HPDE6-E6E7 (cell line): ENCODE data around the gene MT1B.
A peak's percentile ranks its signal among the peaks of the same experiment; 100 is the strongest.
"Not testable (repeated sequence)": the region's sequence is repeated elsewhere in the genome, so short reads cannot be mapped to it uniquely, and the experiment has no call there.

Experiments
- DNase-seq: peaks from one replicate; pipeline ENCODE4 v3.0.0; 2011; ENCODE audit warnings: missing footprints; ENCODE audit errors: extremely low spot score

Gene MT1B

DNA sequence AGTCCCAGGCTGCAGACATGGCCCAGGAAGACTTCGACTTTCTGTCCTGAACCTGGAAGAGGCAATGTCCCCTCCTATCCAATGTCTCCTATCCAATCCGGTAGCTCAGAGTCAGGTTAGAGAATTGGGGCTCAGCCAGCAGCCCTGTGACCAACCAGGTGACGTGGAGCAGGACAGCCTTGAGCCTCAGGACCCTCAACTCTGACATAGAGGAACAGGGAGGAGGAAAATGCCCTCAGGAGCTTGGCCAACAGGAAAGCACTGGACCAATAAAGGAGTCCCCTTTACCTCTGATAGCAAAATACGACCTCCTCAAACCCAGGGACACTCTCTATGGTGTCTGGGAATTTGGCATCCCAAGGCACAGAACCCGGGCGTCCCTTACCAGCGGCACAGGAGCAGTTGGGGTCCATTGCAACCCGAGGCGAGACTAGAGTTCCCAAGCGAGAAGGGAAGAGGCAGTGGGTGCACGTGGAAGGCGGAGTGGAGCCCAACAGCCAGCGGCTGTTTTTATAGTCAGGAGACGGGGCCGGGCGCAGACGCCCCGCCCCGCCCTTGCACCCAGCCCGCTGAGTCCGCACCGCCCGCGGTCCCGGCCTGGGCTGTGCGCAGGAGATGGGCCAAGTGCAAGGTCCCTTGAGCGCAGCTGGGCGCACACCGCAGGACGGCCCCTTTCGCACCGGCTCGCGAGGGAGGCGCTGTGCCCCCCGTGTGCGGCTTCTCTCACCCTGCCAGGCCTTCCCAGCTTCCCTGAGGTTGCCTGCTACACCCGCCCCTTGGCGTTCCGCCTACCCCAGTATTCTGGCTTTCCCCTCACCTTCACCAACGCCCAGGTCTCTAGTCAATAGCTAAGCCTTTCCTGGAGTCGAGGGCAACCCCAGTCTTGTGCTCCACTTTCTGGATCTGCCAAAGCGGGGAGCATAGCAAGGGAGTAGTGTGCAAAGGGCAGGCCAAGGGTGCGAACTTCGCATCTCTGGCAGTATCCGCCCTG is 16.2 kb downstream of the MT1B start, which contains the start of gene MT1G:
TSS of gene MT1G (minus strand) at position 485 of the 991 bp plus-strand sequence. CDS start at position 413, 72 bp downstream.
- no peak for DNase-seq

GRCh38 chr16:56669005-56669839 is 17.5 kb downstream of the MT1B start, which contains the start of gene MT1H:
Gene MT1H (plus strand): TSS chr16:56669814. CDS start chr16:56669885, 71 bp downstream.
- no peak for DNase-seq

DNA sequence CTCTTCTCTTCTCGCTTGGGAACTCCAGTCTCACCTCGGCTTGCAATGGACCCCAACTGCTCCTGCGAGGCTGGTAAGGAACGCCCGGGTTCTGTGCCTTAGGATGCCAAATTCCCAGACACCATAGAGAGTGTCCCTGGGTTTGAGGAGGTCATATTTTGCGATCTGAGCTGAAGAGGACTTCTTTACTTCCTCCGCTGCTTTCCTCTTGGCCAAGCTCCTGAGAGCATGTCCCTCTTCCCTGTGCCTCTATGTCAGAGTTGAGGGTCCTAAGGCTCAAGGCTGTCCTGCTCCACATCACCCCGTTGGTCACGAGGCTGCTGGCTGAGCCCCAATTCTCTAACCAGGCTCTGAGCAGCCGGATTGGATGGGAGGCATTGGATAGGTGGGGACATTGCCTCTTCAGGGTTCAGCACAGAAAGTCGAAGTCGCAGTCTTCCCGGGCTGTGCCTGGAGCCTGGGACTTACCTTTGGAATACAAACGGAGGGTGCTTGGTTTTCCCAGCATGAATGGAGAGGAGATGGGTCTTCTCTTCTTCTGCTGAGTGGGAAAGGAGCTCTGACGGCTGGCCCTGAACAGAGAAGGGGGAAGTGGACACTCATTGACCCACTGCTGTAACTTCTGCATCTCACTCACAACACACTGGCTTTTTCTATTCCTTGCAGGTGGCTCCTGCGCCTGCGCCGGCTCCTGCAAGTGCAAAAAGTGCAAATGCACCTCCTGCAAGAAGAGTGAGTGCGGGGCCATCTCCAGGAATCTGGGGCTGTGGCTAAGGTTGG is 18.3 kb downstream of the MT1B start:
- no peak for DNase-seq

- DNase-seq, result no peak
Observed at GRCh38 chr16:56670620-56670934, 18.9 kb downstream of the MT1B start.

DNA sequence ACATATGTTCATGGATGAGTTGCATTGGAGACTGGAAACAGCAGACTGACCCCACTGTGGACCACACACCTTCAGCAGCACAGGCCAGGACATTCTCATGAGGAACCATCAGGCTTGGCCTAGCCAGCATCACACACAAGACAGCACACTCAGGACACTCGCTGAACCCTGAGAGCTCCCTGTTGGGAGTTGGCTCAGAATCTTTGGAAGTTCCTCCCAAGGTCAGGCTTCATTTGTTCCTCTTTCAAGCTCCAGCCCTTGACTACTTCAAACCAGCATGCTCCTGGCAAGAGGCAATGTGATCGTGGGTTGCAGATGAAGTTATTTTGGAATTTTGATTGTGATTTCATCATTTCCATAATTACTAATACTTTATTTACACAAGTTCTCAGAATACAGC is 20.0 kb downstream of the MT1B start:
- DNase-seq, result not testable (repeated sequence)

GRCh38 chr16:56672171-56672570 is 20.5 kb downstream of the MT1B start:
- not testable (repeated sequence) for DNase-seq

GRCh38 chr16:56672761-56673536 is 21.3 kb downstream of the MT1B start:
- DNase-seq, result no peak

GRCh38 chr16:56673921-56674320 is 22.2 kb downstream of the MT1B start:
- no peak for DNase-seq

DNA sequence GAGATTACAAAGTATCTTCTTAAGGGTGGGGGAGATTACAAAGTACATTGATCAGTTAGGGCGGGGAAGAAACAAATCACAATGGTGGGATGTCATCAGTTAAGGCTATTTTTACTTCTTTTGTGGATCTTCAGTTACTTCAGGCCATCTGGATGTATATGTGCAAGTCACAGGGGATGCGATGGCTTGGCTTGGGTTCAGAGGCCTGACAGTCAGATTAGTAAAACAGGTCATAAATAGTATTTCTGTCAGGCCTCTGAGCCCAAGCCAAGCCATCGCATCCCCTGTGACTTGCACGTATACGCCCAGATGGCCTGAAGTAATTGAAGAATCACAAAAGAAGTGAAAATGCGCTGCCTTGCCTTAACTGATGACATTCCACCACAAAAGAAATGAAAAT is 22.9 kb downstream of the MT1B start:
- DNase-seq, result not testable (repeated sequence)

- no peak for DNase-seq
Observed at GRCh38 chr16:56675685-56676210, 24.1 kb downstream of the MT1B start.

DNA sequence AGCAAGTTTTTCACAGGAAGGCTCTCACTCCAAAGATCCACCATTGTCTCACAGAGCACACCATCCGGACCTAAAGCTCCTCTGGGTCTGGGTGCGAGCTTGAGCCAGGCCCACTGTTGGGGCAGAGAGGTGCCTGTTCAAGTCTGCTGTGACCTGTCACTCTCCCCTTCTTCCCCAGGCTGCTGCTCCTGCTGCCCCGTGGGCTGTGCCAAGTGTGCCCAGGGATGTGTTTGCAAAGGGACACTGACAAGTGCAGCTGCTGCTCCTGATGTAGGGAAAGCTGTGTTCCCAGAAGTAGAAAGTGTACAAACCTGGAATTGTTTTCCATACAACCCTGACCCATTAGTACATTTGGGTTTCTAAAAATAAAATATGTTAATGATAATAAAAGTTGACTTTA is 25.8 kb downstream of the MT1B start:
- DNase-seq, result no peak

- no peak for DNase-seq
Observed at GRCh38 chr16:56679078-56679730, 27.5 kb downstream of the MT1B start.

DNA sequence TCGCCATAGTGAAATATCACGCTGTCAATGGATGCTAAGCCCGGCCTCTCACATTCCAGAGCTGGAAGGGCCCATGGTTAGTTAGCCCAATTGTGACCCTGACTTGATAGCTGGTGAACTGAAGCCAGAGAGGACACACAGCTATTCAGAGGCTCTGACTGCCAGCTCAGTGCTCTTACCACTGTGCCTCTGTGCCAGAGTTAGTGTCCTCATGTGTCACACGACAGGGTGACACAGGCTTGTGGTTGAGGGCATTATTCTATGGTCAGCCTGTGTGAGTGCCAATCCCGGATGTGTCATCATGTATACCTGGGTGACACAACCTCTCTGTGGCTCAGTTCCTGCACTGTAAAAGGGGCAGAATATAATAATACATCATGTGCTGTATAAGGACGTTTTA is 28.1 kb downstream of the MT1B start:
- DNase-seq, result no peak

DNA sequence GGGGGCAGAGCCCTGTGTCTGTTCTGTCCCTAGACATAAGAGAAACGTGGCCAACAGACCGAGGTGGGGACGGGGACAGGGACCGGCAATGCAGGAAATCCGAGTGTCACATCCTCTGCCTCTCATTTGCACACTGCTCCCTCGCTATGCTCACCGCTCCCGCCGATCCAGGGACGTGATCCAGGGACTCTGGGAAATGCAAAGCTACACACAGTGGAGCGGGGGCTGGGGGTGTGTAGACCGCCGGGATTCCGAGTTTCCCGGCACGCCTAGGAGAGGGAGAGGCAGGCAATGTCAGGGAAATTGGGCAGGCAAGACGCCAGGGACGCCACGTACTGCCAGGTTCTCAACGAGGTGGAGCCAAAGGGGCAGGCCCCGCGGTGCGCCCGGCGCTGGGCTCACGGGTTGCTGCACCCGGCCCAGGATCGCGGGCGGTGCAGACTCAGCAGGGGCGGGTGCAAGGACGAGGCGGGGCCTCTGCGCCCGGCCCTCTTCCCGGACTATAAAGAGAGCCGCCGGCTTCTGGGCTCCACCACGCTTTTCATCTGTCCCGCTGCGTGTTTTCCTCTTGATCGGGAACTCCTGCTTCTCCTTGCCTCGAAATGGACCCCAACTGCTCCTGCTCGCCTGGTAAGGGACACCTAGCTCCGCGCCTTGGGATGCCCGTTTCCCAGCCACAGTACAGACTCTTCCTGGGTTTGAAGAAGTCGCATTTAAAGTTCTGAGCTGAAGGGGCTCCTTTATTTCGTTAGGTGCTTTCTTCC is 30.4 kb downstream of the MT1B start, which contains the start of gene MT1X:
TSS of gene MT1X (plus strand) at position 532 of the 764 bp plus-strand sequence. CDS start at position 603, 71 bp downstream.
- DNase-seq, result peak; percentile 93

DNA sequence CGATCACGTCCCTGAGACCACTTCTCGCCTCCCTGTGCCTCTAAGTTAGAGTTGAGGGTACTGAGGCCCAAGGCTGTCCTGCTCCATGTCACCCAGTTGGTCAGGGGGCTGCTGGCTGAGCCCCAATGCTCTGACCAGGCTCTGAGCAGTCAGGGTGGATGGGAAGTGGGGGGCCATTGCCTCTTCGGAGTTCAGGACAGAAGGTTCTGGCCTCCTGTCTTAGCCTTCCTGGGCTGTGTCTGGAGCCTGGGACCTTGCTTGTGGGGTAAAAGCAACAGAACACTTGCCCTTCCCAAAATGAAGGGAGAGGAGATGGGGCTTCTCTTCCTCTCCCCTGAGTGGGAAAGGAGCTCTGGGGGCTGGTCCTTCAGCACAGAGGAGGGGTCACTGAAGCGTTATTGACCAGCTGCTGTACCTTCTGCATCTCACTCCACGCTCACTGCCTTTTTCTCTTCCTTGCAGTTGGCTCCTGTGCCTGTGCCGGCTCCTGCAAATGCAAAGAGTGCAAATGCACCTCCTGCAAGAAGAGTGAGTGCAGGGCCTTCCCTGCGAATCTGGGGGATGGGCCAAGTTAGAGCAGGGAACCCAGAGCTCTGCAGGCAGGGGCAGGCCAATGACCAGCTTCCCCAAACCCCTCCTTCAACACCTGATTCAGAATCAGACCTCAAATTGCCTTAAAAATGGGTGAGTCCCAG is 31.2 kb downstream of the MT1B start:
- no peak for DNase-seq

DNA sequence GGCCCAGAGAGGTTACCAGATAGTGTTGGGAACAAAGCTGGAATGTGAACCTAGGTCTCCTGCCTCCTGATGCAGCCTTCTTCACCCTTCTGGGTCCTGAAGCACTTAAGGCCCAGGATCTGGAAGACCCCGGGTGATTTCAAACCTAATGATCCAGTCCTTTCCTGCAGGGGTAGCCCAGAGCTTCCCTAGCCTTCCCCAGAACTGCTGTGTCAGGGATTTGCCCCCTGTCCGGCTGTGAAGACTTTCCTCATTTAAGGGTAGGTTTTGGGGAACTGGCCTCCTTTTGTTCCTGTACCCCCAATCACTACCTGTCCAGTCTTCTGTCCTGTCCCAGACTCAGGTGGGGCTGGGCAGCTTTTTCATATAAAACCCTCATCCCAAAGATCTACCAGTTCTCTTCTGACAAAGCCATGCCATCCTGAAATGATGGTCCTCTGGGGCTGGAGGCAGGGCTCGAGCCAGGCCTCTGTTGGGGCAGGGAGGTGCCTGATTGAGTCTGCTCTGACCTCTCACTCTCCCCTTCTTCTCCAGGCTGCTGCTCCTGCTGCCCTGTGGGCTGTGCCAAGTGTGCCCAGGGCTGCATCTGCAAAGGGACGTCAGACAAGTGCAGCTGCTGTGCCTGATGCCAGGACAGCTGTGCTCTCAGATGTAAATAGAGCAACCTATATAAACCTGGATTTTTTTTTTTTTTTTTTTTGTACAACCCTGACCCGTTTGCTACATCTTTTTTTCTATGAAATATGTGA is 31.9 kb downstream of the MT1B start:
- DNase-seq, result no peak

GRCh38 chr16:56684256-56684925 is 32.7 kb downstream of the MT1B start:
- DNase-seq, result no peak
